IMR-90 (cell line): ENCODE measurements around the gene CDC20B.

Experiments used
- BHLHE40 ChIP-seq: fragments of 150-350 bp; IDR thresholded peaks from 2 replicates; pipeline ENCODE4 v1.6.1; 2016; ENCODE audit warnings: mild to moderate bottlenecking, low read depth, low read length
- CEBPB ChIP-seq: IDR thresholded peaks from 2 replicates; pipeline ENCODE4 v1.6.1; 2012; ENCODE audit warnings: low read depth, low read length, improper control_type of control experiment
- FOS ChIP-seq: fragments of 150-350 bp; IDR thresholded peaks from 2 replicates; pipeline ENCODE4 v1.6.1; 2016; ENCODE audit warnings: low read depth, low read length
- MAZ ChIP-seq: IDR thresholded peaks from 2 replicates; pipeline ENCODE4 v1.6.1; 2012; ENCODE audit warnings: low read depth, mild to moderate bottlenecking, low read length, improper control_type of control experiment, moderate library complexity, borderline replicate concordance
- MXI1 ChIP-seq: IDR thresholded peaks from 2 replicates; pipeline ENCODE4 v1.6.1; 2012; ENCODE audit warnings: low read depth, mild to moderate bottlenecking, low read length, moderate library complexity, borderline replicate concordance
- POLR2A ChIP-seq: IDR thresholded peaks from 2 replicates; pipeline ENCODE4 v1.6.1; 2012; ENCODE audit warnings: mild to moderate bottlenecking, low read depth, low read length
- RCOR1 ChIP-seq: IDR thresholded peaks from 2 replicates; pipeline ENCODE4 v1.6.1; 2012; ENCODE audit warnings: mild to moderate bottlenecking, low read length, improper control_type of control experiment; ENCODE audit not compliant: insufficient replicate concordance
- SMC3 ChIP-seq: fragments of 150-350 bp; IDR thresholded peaks from 2 replicates; pipeline ENCODE4 v1.6.1; 2016; ENCODE audit warnings: low read depth, mild to moderate bottlenecking, antibody characterized with exemption, low read length, moderate library complexity
- TF ChIP-seq, protein P1 (sequence below): conservative IDR thresholded peaks from 2 replicates; pipeline ENCODE4 v1.5.1; 2012; ENCODE audit warnings: mild to moderate bottlenecking, low read depth, low read length, improper control_type of control experiment
- TF ChIP-seq, protein P2 (sequence below): fragments of 150-350 bp; IDR thresholded peaks from 2 replicates; pipeline ENCODE4 v1.6.1; 2017; ENCODE audit warnings: mild to moderate bottlenecking, antibody characterized with exemption, low read length, low read depth

DNA sequence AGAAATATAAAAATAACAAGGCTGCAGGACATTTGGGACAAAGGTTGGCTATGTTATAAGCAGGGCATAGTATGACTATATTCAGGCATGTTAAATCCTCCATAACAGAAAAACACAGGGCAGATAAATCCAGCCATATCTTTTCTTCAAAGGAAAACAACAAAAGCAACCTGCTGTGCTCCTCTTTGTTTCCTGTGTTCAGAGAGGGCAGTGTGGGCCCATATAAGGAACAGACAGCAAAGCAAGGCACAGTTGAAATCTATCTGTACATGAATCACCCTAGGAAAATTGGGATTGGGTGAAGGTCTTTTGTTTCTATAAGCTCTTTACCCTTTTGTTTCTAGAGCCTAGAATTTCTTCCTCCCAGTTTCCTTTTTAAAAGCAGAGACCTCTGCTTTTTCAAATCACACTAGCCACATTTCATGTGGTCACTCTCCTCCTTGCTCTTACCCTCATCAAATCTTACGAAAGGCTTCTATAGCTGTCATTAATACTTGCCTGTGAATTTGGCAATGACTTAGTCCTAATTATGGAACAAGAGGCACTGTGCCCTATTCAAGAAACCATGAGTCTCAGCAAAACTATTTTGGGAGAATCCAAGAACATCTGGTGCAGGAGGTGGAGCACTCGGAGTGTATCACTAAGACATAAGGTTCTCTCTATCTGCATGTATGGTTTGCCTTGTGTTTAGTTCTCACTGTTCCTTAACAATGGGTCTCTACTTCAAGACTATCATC, 68.8 kb downstream of the CDC20B start:
- TF ChIP-seq, protein P1, sequence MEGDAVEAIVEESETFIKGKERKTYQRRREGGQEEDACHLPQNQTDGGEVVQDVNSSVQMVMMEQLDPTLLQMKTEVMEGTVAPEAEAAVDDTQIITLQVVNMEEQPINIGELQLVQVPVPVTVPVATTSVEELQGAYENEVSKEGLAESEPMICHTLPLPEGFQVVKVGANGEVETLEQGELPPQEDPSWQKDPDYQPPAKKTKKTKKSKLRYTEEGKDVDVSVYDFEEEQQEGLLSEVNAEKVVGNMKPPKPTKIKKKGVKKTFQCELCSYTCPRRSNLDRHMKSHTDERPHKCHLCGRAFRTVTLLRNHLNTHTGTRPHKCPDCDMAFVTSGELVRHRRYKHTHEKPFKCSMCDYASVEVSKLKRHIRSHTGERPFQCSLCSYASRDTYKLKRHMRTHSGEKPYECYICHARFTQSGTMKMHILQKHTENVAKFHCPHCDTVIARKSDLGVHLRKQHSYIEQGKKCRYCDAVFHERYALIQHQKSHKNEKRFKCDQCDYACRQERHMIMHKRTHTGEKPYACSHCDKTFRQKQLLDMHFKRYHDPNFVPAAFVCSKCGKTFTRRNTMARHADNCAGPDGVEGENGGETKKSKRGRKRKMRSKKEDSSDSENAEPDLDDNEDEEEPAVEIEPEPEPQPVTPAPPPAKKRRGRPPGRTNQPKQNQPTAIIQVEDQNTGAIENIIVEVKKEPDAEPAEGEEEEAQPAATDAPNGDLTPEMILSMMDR: no peak
- no peak for TF ChIP-seq POLR2A
- no peak for TF ChIP-seq MXI1
- no peak for TF ChIP-seq BHLHE40
- TF ChIP-seq, protein P2, sequence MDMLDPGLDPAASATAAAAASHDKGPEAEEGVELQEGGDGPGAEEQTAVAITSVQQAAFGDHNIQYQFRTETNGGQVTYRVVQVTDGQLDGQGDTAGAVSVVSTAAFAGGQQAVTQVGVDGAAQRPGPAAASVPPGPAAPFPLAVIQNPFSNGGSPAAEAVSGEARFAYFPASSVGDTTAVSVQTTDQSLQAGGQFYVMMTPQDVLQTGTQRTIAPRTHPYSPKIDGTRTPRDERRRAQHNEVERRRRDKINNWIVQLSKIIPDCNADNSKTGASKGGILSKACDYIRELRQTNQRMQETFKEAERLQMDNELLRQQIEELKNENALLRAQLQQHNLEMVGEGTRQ: no peak
- no peak for TF ChIP-seq MAZ
- TF ChIP-seq RCOR1: no peak
- no peak for TF ChIP-seq FOS
- no peak for TF ChIP-seq CEBPB
- TF ChIP-seq SMC3: no peak
